PFSK-1 (cell line): ENCODE measurements around the gene AMELX.

ENCODE experiments used
- FOXP2 ChIP-seq: optimal IDR thresholded peaks from 2 replicates; pipeline ENCODE3; 2011; ENCODE audit warnings: borderline replicate concordance, control low read depth, inconsistent platforms; ENCODE audit not compliant: insufficient read depth; ENCODE audit errors: extremely low read length, extremely low read depth
- POLR2AphosphoS5 ChIP-seq: IDR thresholded peaks from 2 replicates; pipeline ENCODE4 v1.6.1; 2012; ENCODE audit warnings: low read depth, mild to moderate bottlenecking, control low read depth, low read length, moderate library complexity
- REST ChIP-seq, 2 experiments: IDR thresholded peaks; 2 replicates each; pipeline versions ENCODE4 v1.6.1 to v1.8.0; 2011 to 2012; ENCODE audit warnings: low read depth in 2 of 2, low read length in 2 of 2, control low read depth in 1 of 2, inconsistent platforms in 1 of 2, mild to moderate bottlenecking in 1 of 2, moderate library complexity in 1 of 2; ENCODE audit not compliant: insufficient read depth in 1 of 2
- SIN3A ChIP-seq: IDR thresholded peaks from 2 replicates; pipeline ENCODE4 v1.6.1; 2012; ENCODE audit warnings: mild to moderate bottlenecking, low read length, moderate library complexity, borderline replicate concordance; ENCODE audit not compliant: insufficient read depth
- TAF1 ChIP-seq: IDR thresholded peaks from 2 replicates; pipeline ENCODE4 v1.6.1; 2012; ENCODE audit warnings: low read length, control low read depth, borderline replicate concordance; ENCODE audit not compliant: insufficient read depth

Gene AMELX

GRCh38 chrX:11336201-11336600, 43.0 kb downstream of the AMELX start:
- TF ChIP-seq REST (IDR thresholded peaks at IDR 0.05; ENCODE audit: insufficient read depth in 1 of 2, low read depth in 2 of 2, low read length in 2 of 2), result no peak
- TF ChIP-seq FOXP2, result no peak
- TF ChIP-seq POLR2AphosphoS5, result no peak
- TF ChIP-seq SIN3A, result no peak
- TF ChIP-seq TAF1, result no peak

- TF ChIP-seq POLR2AphosphoS5, result no peak
- TF ChIP-seq REST (IDR thresholded peaks at IDR 0.05; ENCODE audit: insufficient read depth in 1 of 2, low read depth in 2 of 2, low read length in 2 of 2), result no peak
- TF ChIP-seq TAF1, result no peak
- no peak for TF ChIP-seq FOXP2
- TF ChIP-seq SIN3A, result no peak
Measured at GRCh38 chrX:11337292-11338009, 44.2 kb downstream of the AMELX start.

GRCh38 chrX:11341274-11342201, 48.3 kb downstream of the AMELX start:
- TF ChIP-seq FOXP2 (peak; percentile 38), SIN3A (no peak)

GRCh38 chrX:11342673-11343072, 49.5 kb downstream of the AMELX start:
- no peak for TF ChIP-seq REST (IDR thresholded peaks at IDR 0.05; ENCODE audit: insufficient read depth in 1 of 2, low read depth in 2 of 2, low read length in 2 of 2)
- no peak for TF ChIP-seq TAF1
- TF ChIP-seq POLR2AphosphoS5, result no peak
- no peak for TF ChIP-seq SIN3A
- TF ChIP-seq FOXP2, result no peak

- no peak for TF ChIP-seq REST (IDR thresholded peaks at IDR 0.05; ENCODE audit: insufficient read depth in 1 of 2, low read depth in 2 of 2, low read length in 2 of 2)
- TF ChIP-seq TAF1, result no peak
- no peak for TF ChIP-seq POLR2AphosphoS5
- no peak for TF ChIP-seq FOXP2
- TF ChIP-seq SIN3A, result no peak
Measured at GRCh38 chrX:11346121-11346682, 53.0 kb downstream of the AMELX start.
